ENCODE data around the gene TMEM185A.
"Not testable (repeated sequence)": the region's sequence is repeated elsewhere in the genome, so short reads cannot be mapped to it uniquely, and the experiment has no call there.

Gene TMEM185A

GRCh38 chrX:149631234-149632165 is at the start of gene TMEM185A:
Gene TMEM185A, minus strand, starts transcription at chrX:149631792. Its CDS starts 212 bp downstream, at chrX:149631580.
- DNase-seq (ENCODE audit: low read depth, low spot score), result no peak
- H3K27ac ChIP-seq, result peak within 1 kb of the TSS; percentile 41

- no peak for DNase-seq (ENCODE audit: low read depth, low spot score)
- no peak overlapping the region for H3K27ac ChIP-seq
Measured at GRCh38 chrX:149681182-149681581, 49.6 kb upstream of the TMEM185A start.

GRCh38 chrX:149679164-149679678 is 47.6 kb upstream of the TMEM185A start:
- not testable (repeated sequence) for H3K27ac ChIP-seq; DNase-seq (ENCODE audit: low read depth, low spot score)

- DNase-seq (ENCODE audit: low read depth, low spot score); H3K27ac ChIP-seq: not testable (repeated sequence)
Measured at GRCh38 chrX:149675554-149675953, 44.0 kb upstream of the TMEM185A start.

GRCh38 chrX:149675088-149675487 is 43.5 kb upstream of the TMEM185A start:
- not testable (repeated sequence) for DNase-seq (ENCODE audit: low read depth, low spot score); H3K27ac ChIP-seq

GRCh38 chrX:149660613-149661012 is 29.0 kb upstream of the TMEM185A start:
- DNase-seq (ENCODE audit: low read depth, low spot score); H3K27ac ChIP-seq: not testable (repeated sequence)

- H3K27ac ChIP-seq; DNase-seq (ENCODE audit: low read depth, low spot score): not testable (repeated sequence)
Measured at GRCh38 chrX:149656260-149656884, 24.8 kb upstream of the TMEM185A start.

- DNase-seq (ENCODE audit: low read depth, low spot score), result no peak
- no peak overlapping the region for H3K27ac ChIP-seq
Measured at GRCh38 chrX:149652232-149652981, 20.8 kb upstream of the TMEM185A start.

- no peak overlapping the region for H3K27ac ChIP-seq
- no peak for DNase-seq (ENCODE audit: low read depth, low spot score)
Measured at GRCh38 chrX:149650162-149650561, 18.6 kb upstream of the TMEM185A start.

- H3K27ac ChIP-seq, result no peak overlapping the region
- no peak for DNase-seq (ENCODE audit: low read depth, low spot score)
Measured at GRCh38 chrX:149648932-149649331, 17.3 kb upstream of the TMEM185A start.

GRCh38 chrX:149647505-149647904 is 15.9 kb upstream of the TMEM185A start:
- no peak overlapping the region for H3K27ac ChIP-seq
- no peak for DNase-seq (ENCODE audit: low read depth, low spot score)

- H3K27ac ChIP-seq, result no peak overlapping the region
- no peak for DNase-seq (ENCODE audit: low read depth, low spot score)
Measured at GRCh38 chrX:149643496-149643895, 11.9 kb upstream of the TMEM185A start.

- no peak overlapping the region for H3K27ac ChIP-seq
- no peak for DNase-seq (ENCODE audit: low read depth, low spot score)
Measured at GRCh38 chrX:149641835-149642234, 10.2 kb upstream of the TMEM185A start.

- DNase-seq (ENCODE audit: low read depth, low spot score), result no peak
- H3K27ac ChIP-seq, result no peak overlapping the region
Measured at GRCh38 chrX:149641432-149641831, 9.8 kb upstream of the TMEM185A start.

GRCh38 chrX:149639568-149639967 is 8.0 kb upstream of the TMEM185A start:
- DNase-seq (ENCODE audit: low read depth, low spot score), result no peak
- no peak overlapping the region for H3K27ac ChIP-seq

GRCh38 chrX:149638860-149639259 is 7.3 kb upstream of the TMEM185A start:
- no peak overlapping the region for H3K27ac ChIP-seq
- no peak for DNase-seq (ENCODE audit: low read depth, low spot score)

GRCh38 chrX:149633511-149633910 is 1.9 kb upstream of the TMEM185A start:
- H3K27ac ChIP-seq, result no peak overlapping the region
- DNase-seq (ENCODE audit: low read depth, low spot score), result no peak

- no peak for DNase-seq (ENCODE audit: low read depth, low spot score)
- peak overlapping the region; percentile 41 for H3K27ac ChIP-seq
Measured at GRCh38 chrX:149630681-149631233, 835 bp downstream of the TMEM185A start.

- no peak overlapping the region for H3K27ac ChIP-seq
- DNase-seq (ENCODE audit: low read depth, low spot score), result no peak
Measured at GRCh38 chrX:149629730-149630387, 1.7 kb downstream of the TMEM185A start.

GRCh38 chrX:149628768-149629167 is 2.8 kb downstream of the TMEM185A start:
- peak overlapping the region; percentile 54 for H3K27ac ChIP-seq
- DNase-seq (ENCODE audit: low read depth, low spot score), result no peak
